HG02840 (cell line): Measurements from ENCODE around the gene NLRC3.

Experiments
- ATAC-seq: cut with Tn5 transposase; IDR thresholded peaks from one replicate; pipeline ENCODE4 v1.9.1; 2021; ENCODE audit warnings: mild to moderate bottlenecking, moderate library complexity, moderate number of reproducible peaks; ENCODE audit not compliant: unreplicated experiment, low FRiP score

Gene NLRC3

GRCh38 chr16:3580251-3580651 is 3.0 kb upstream of the NLRC3 start:
- ATAC-seq, result no peak

- no peak for ATAC-seq
Measured at GRCh38 chr16:3579776-3580175, 2.6 kb upstream of the NLRC3 start.

- no peak for ATAC-seq
Measured at GRCh38 chr16:3578610-3579551, 1.7 kb upstream of the NLRC3 start.

- ATAC-seq, result no peak
Measured at GRCh38 chr16:3578121-3578520, 918 bp upstream of the NLRC3 start.

- ATAC-seq, result no peak
Measured at GRCh38 chr16:3576211-3576610, 992 bp downstream of the NLRC3 start.

GRCh38 chr16:3575491-3575890 is 1.7 kb downstream of the NLRC3 start:
- no peak for ATAC-seq

- no peak for ATAC-seq
Measured at GRCh38 chr16:3574195-3574594, 3.0 kb downstream of the NLRC3 start.

GRCh38 chr16:3573146-3573815 is 3.9 kb downstream of the NLRC3 start:
- no peak for ATAC-seq

GRCh38 chr16:3570420-3571062 is 6.7 kb downstream of the NLRC3 start:
- ATAC-seq, result no peak

GRCh38 chr16:3569851-3570250 is 7.4 kb downstream of the NLRC3 start:
- no peak for ATAC-seq

GRCh38 chr16:3566990-3567389 is 10.2 kb downstream of the NLRC3 start:
- no peak for ATAC-seq

GRCh38 chr16:3564889-3565141 is 12.4 kb downstream of the NLRC3 start:
- ATAC-seq, result no peak

GRCh38 chr16:3564130-3564888 is 12.9 kb downstream of the NLRC3 start:
- ATAC-seq, result no peak

- ATAC-seq, result no peak
Measured at GRCh38 chr16:3562914-3563480, 14.2 kb downstream of the NLRC3 start.

- no peak for ATAC-seq
Measured at GRCh38 chr16:3561626-3562025, 15.6 kb downstream of the NLRC3 start.

GRCh38 chr16:3554351-3554928 is 22.8 kb downstream of the NLRC3 start:
- no peak for ATAC-seq

GRCh38 chr16:3553138-3553923 is 23.9 kb downstream of the NLRC3 start:
- no peak for ATAC-seq

- no peak for ATAC-seq
Measured at GRCh38 chr16:3550851-3551847, 26.1 kb downstream of the NLRC3 start.
